Liver (tissue), 9 donors: ENCODE data around the gene HPGD. TPM values are rescaled to one million over a fixed set of nuclear protein-coding genes. Genes with fewer than 3 reads are reported as not detected.
A peak's percentile ranks its signal among the peaks of the same experiment; 100 is the strongest.

Source experiments
- DNase-seq: peaks from one replicate; pipeline ENCODE4 v3.0.0-alpha.2; 2017; ENCODE audit warnings: low spot score
- H3K27ac ChIP-seq, 2 donors: one replicate each; pipeline ENCODE4 v1.7.0; 2013; ENCODE audit warnings: inconsistent platforms in 2 of 2, low read length in 2 of 2, control low read depth in 1 of 2, low read depth in 1 of 2, mild to moderate bottlenecking in 1 of 2
- H3K27me3 ChIP-seq, 4 donors: one replicate each; pipeline versions ENCODE4 v1.6.1 to v1.7.0; 2013; ENCODE audit warnings: low read length in 3 of 4, inconsistent platforms in 1 of 4, mild to moderate bottlenecking in 1 of 4, moderate library complexity in 1 of 4; ENCODE audit not compliant: control insufficient read depth in 4 of 4, insufficient read depth in 4 of 4
- H3K36me3 ChIP-seq, 4 donors: one replicate each; pipeline versions ENCODE4 v1.6.1 to v1.7.0; 2013; ENCODE audit warnings: low read length in 3 of 4, mild to moderate bottlenecking in 3 of 4, low read depth in 1 of 4, moderate library complexity in 1 of 4; ENCODE audit not compliant: control insufficient read depth in 4 of 4, insufficient read depth in 3 of 4
- H3K4me1 ChIP-seq, 4 donors: one replicate each; pipeline versions ENCODE4 v1.6.1 to v1.7.0; 2013; ENCODE audit warnings: low read length in 3 of 4, mild to moderate bottlenecking in 3 of 4, moderate library complexity in 1 of 4; ENCODE audit not compliant: control insufficient read depth in 4 of 4, insufficient read depth in 4 of 4
- H3K4me3 ChIP-seq, 3 donors: one replicate each; pipeline versions ENCODE4 v1.6.1 to v1.7.0; 2013; ENCODE audit warnings: low read length in 3 of 3, control low read depth in 1 of 3, low read depth in 1 of 3, mild to moderate bottlenecking in 1 of 3
- H3K9ac ChIP-seq, 2 donors: one replicate each; pipeline ENCODE4 v1.7.0; 2013; ENCODE audit warnings: low read length in 2 of 2, mild to moderate bottlenecking in 2 of 2, moderate library complexity in 2 of 2, control low read depth in 1 of 2, low read depth in 1 of 2
- H3K9me3 ChIP-seq, 4 donors: one replicate each; pipeline versions ENCODE4 v1.6.1 to v1.7.0; 2013; ENCODE audit warnings: low read length in 3 of 4; ENCODE audit not compliant: control insufficient read depth in 4 of 4
- EGR1 ChIP-seq, 2 donors: IDR thresholded peaks; 2 replicates each; pipeline ENCODE4 v1.6.1; 2016 to 2018; ENCODE audit warnings: antibody characterized with exemption in 2 of 2, low read depth in 2 of 2
- FOXA2 ChIP-seq: IDR thresholded peaks from 2 replicates; pipeline ENCODE4 v1.6.1; 2016; ENCODE audit warnings: antibody characterized with exemption
- HNF4A ChIP-seq, 2 donors: conservative IDR thresholded peaks; 2 replicates each; pipeline ENCODE4 v1.6.1; 2016; ENCODE audit warnings: antibody characterized with exemption in 2 of 2, mild to moderate bottlenecking in 2 of 2
- HNF4G ChIP-seq: IDR thresholded peaks from 2 replicates; pipeline ENCODE4 v1.6.1; 2016; ENCODE audit warnings: antibody characterized with exemption
- NR2F2 ChIP-seq: IDR thresholded peaks from 2 replicates; pipeline ENCODE4 v1.6.1; 2016; ENCODE audit warnings: antibody characterized with exemption
- RAD21 ChIP-seq, 2 donors: IDR thresholded peaks; 2 replicates each; pipeline ENCODE4 v1.6.1; 2016; ENCODE audit warnings: antibody characterized with exemption in 2 of 2, mild to moderate bottlenecking in 2 of 2
- RXRA ChIP-seq, 2 donors: IDR thresholded peaks; 2 replicates each; pipeline ENCODE4 v1.6.1; 2017 to 2018; ENCODE audit warnings: antibody characterized with exemption in 2 of 2, mild to moderate bottlenecking in 1 of 2
- SP1 ChIP-seq: IDR thresholded peaks from 2 replicates; pipeline ENCODE4 v1.6.1; 2018; ENCODE audit warnings: antibody characterized with exemption, mild to moderate bottlenecking
- YY1 ChIP-seq: IDR thresholded peaks from 2 replicates; pipeline ENCODE4 v1.6.1; 2016; ENCODE audit warnings: antibody characterized with exemption, mild to moderate bottlenecking
- polyA plus RNA-seq, 2 donors: library from polyadenylated mRNA; stranded (reverse) in 1 of 2; unstranded in 1 of 2; fragments of 200-250 nt in 1 of 2; fragments of >200 nt in 1 of 2; fragmentation: Nextera tagmentation in 1 of 2; extraction: Ambion mirVana in 1 of 2; gene quantifications; one replicate each; pipeline versions ENCODE4 v1.2.1 to v1.2.3, GENCODE V29; 2013 to 2015
- total RNA-seq, 2 donors: library from RNA; depleted of rRNA; stranded (reverse); fragments of >200 nt; gene quantifications; one replicate each; pipeline ENCODE4 v1.2.3, GENCODE V29; 2014
- TF ChIP-seq, protein P1 (sequence below): IDR thresholded peaks from 2 replicates; pipeline ENCODE4 v1.6.1; 2016; ENCODE audit warnings: antibody characterized with exemption
- TF ChIP-seq, protein P2 (sequence below): IDR thresholded peaks from 2 replicates; pipeline ENCODE4 v1.6.1; 2016; ENCODE audit warnings: antibody characterized with exemption, mild to moderate bottlenecking
- TF ChIP-seq, protein P3 (sequence below): IDR thresholded peaks from 2 replicates; pipeline ENCODE4 v1.6.1; 2016; ENCODE audit warnings: antibody characterized with exemption
- TF ChIP-seq, protein P4 (sequence below): IDR thresholded peaks from 2 replicates; pipeline ENCODE4 v1.6.1; 2016; ENCODE audit warnings: antibody characterized with exemption
- donor health status: healthy.
- donor health status: healthy.
- donor health status: healthy.
- donor health status: healthy.
- donor health status: healthy.

The HPGD gene
- total and polyA plus RNA-seq, 4 donors, result 7.9 to 113 (median 57.1) TPM

DNA sequence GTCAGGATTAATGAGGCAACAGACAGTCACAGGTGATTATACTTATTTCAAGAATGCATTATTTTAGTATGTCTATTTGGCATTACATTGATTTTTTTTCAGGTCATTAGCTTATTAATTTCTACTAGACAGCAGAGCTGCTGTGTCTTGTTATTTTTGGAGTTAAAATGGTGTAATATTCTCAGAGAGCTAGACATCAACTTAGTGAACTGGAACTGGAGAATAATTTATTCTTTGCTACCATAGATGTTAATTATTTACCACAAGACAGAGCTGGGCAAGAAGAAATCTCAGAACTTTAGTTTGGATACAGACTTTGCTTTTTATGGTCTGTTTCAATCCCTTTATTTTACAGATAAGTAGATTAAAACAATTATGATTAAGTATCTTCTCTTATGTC, 10.2 kb upstream of the HPGD start:
- peaks cover 0 to 17% (median 9%) of the 10 kb centered on the region in 4 donors for H3K4me1 ChIP-seq
- DNase-seq, result no peak
- H3K4me3 ChIP-seq, result no peak overlapping the region
- no peak overlapping the region for H3K9ac ChIP-seq
- H3K9me3 ChIP-seq, result no peaks in the 10 kb centered on the region
- peak overlapping the region; percentile 2 to 23 for H3K27ac ChIP-seq
- TF ChIP-seq, protein P1, sequence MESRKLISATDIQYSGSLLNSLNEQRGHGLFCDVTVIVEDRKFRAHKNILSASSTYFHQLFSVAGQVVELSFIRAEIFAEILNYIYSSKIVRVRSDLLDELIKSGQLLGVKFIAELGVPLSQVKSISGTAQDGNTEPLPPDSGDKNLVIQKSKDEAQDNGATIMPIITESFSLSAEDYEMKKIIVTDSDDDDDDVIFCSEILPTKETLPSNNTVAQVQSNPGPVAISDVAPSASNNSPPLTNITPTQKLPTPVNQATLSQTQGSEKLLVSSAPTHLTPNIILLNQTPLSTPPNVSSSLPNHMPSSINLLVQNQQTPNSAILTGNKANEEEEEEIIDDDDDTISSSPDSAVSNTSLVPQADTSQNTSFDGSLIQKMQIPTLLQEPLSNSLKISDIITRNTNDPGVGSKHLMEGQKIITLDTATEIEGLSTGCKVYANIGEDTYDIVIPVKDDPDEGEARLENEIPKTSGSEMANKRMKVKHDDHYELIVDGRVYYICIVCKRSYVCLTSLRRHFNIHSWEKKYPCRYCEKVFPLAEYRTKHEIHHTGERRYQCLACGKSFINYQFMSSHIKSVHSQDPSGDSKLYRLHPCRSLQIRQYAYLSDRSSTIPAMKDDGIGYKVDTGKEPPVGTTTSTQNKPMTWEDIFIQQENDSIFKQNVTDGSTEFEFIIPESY, result no peak
- TF ChIP-seq YY1, result peak; percentile 64
- no peaks in the 10 kb centered on the region for H3K27me3 ChIP-seq
- no peaks in the 10 kb centered on the region for H3K36me3 ChIP-seq

DNA sequence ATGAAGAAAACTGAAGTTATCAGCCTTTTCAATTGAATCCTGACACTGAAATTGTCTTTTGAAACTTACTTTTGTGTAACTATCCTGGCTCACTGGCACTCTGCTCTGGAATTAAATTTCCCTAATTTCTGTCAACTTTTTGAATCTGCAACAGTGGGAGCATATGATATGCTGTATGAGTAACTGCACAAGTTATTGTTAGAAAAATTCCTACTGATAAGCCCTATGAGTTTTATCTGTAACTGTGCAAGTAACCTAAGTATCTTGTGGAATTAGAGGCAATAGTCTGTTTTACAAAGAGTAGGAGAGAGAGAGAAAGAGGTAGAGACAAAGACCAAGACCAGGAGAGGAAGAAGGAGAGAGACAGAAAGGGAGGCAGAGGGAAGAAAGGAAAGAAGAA, 9.2 kb upstream of the HPGD start:
- no peak overlapping the region for H3K9ac ChIP-seq
- H3K27me3 ChIP-seq, result no peaks in the 10 kb centered on the region
- TF ChIP-seq HNF4G (no peak), YY1 (no peak), SP1 (no peak), EGR1 (IDR thresholded peaks at IDR 0.05; ENCODE audit: low read depth in 2 of 2) (no peak), HNF4A (conservative IDR thresholded peaks at IDR 0.05) (no peak), RXRA (IDR thresholded peaks at IDR 0.05) (no peak), RAD21 (IDR thresholded peaks at IDR 0.05) (no peak), FOXA2 (no peak), NR2F2 (no peak)
- TF ChIP-seq, protein P2, sequence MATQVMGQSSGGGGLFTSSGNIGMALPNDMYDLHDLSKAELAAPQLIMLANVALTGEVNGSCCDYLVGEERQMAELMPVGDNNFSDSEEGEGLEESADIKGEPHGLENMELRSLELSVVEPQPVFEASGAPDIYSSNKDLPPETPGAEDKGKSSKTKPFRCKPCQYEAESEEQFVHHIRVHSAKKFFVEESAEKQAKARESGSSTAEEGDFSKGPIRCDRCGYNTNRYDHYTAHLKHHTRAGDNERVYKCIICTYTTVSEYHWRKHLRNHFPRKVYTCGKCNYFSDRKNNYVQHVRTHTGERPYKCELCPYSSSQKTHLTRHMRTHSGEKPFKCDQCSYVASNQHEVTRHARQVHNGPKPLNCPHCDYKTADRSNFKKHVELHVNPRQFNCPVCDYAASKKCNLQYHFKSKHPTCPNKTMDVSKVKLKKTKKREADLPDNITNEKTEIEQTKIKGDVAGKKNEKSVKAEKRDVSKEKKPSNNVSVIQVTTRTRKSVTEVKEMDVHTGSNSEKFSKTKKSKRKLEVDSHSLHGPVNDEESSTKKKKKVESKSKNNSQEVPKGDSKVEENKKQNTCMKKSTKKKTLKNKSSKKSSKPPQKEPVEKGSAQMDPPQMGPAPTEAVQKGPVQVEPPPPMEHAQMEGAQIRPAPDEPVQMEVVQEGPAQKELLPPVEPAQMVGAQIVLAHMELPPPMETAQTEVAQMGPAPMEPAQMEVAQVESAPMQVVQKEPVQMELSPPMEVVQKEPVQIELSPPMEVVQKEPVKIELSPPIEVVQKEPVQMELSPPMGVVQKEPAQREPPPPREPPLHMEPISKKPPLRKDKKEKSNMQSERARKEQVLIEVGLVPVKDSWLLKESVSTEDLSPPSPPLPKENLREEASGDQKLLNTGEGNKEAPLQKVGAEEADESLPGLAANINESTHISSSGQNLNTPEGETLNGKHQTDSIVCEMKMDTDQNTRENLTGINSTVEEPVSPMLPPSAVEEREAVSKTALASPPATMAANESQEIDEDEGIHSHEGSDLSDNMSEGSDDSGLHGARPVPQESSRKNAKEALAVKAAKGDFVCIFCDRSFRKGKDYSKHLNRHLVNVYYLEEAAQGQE, result no peak
- TF ChIP-seq, protein P1, result no peak
- TF ChIP-seq, protein P3, sequence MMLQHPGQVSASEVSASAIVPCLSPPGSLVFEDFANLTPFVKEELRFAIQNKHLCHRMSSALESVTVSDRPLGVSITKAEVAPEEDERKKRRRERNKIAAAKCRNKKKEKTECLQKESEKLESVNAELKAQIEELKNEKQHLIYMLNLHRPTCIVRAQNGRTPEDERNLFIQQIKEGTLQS, result no peak
- TF ChIP-seq, protein P4, sequence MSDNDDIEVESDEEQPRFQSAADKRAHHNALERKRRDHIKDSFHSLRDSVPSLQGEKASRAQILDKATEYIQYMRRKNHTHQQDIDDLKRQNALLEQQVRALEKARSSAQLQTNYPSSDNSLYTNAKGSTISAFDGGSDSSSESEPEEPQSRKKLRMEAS, result no peak
- no peaks in the 10 kb centered on the region for H3K36me3 ChIP-seq
- DNase-seq, result no peak
- no peak overlapping the region for H3K4me3 ChIP-seq
- H3K9me3 ChIP-seq, result no peaks in the 10 kb centered on the region
- H3K4me1 ChIP-seq, result peaks cover 0 to 17% (median 9%) of the 10 kb centered on the region in 4 donors
- H3K27ac ChIP-seq, result no peak overlapping the region
